Sciatic nerve (tissue), 2 donors: Measurements from ENCODE around the gene NFYC. TPM values are rescaled to one million over a fixed set of nuclear protein-coding genes. Genes with fewer than 3 reads are reported as not detected.

ENCODE experiments used
- ATAC-seq: fragments of 200-7000 bp; cut with Tn5 transposase; one replicate; pipeline ENCODE4 v1.9.1; 2020; ENCODE audit warnings: mild to moderate bottlenecking, moderate library complexity
- DNase-seq: peaks from one replicate; pipeline ENCODE4 v3.0.0-alpha.2; 2020; ENCODE audit warnings: low spot score
- intact Hi-C: fragments of 100-400 bp; cut with DNase I; formaldehyde crosslinking; loops from one replicate; pipeline ENCODE4 v1.14.2; 2022
- total RNA-seq: library from RNA; stranded (reverse); fragmentation: NEBNext Ultra II Directional; extraction: Animal tissue kit (Norgen Biotek cat#: 25700); gene quantifications from one replicate; pipeline ENCODE4 v1.2.1, GENCODE V29; 2021
- donor health status: DM: no; HTN: no; CAD: no.
- donor health status: DM: no; HTN: no; CAD: no.

NFYC gene
- total RNA-seq, 1 donor from 2014 or later, result 46.7 TPM

GRCh38 chr1:40786995-40787705 lies 95.6 kb downstream of the NFYC start:
- ATAC-seq (no peak), DNase-seq (no peak)
- intact Hi-C loops, result no loop called here

GRCh38 chr1:40787737-40788560 lies 96.4 kb downstream of the NFYC start:
- no peak for DNase-seq
- intact Hi-C loops, result no loop called here
- ATAC-seq, result no peak

- no peak for DNase-seq
- ATAC-seq, result no peak
- intact Hi-C loops, result no loop called here
These were observed 97.2 kb downstream of the NFYC start for GRCh38 chr1:40788561-40789341.

DNA sequence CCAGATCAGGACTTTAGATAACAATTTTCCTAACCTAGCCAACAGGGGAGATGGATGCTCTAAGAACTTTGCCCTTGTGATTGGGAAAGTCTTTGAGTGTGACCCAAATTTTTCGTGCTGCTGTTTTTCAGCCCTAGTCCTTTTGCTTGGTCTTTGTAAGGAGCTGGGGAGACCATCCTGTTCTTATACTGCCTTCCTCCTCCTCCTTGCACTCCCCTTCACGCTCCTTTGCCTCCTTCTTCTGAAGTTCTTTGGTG lies 97.8 kb downstream of the NFYC start:
- no peak for ATAC-seq
- intact Hi-C loops, result no loop called here

DNA sequence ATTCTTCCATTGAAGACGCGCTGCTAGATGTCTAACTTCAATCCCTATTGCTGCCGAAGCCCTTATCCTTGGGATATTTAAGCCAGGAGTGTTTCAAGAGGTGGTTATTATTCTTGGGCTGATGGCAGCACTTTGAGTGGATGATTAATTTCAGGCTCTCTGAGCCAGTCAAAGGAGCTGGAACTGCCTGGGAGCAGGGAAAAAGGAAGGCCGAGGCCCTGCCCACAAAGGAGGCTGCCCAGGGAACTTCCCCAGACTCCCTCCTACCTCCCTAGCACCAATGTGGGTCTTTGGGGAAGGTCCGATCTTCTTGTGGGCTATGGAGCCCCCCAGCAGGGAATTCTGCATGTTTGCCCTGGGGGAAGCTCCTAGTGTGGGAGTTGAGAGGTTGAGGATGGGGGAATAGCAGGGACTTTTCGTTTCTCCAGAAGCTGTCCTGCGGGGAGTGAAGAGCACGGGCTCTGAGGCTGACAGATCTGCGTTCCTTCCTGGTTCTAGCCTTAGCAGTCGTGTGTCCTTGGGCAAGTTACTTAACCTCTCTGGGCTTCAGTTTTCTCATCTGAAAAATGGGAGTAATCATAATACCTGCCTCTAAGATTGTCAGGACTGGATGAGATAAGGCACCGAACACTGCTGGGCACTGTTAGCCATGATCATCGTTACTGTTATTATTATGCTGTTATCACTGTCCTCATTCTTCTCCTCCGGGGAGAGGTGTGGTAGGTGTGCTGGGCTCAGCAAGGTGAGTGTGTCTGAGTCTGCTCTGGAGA lies 98.3 kb downstream of the NFYC start:
- intact Hi-C loops, result no loop called here
- ATAC-seq (no peak), DNase-seq (no peak)

More for the DNA sequence above, 97.8 kb downstream of the NFYC start:
- DNase-seq, result no peak

DNA sequence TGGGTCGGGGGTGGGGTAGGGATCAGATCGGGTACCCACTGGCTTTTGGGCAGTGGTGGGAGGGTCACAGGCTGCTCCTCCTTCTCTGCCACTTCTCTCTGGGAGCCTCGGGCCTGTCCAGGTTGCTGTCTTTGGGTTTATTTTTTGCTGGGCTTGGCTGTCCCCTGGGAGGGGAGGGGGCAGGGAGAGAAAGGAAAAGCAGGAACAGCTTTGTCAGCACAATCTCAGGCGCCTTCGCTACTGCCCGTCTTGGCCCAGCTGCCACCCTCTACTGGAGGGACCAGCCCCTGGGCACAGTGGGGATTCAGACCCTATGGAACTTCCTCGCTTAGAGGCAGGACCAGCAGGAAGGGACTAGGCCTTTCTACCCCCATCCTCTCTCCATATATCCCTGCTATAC lies 100.5 kb downstream of the NFYC start:
- no peak for DNase-seq
- ATAC-seq, result no peak
- intact Hi-C loops, result no loop called here

DNA sequence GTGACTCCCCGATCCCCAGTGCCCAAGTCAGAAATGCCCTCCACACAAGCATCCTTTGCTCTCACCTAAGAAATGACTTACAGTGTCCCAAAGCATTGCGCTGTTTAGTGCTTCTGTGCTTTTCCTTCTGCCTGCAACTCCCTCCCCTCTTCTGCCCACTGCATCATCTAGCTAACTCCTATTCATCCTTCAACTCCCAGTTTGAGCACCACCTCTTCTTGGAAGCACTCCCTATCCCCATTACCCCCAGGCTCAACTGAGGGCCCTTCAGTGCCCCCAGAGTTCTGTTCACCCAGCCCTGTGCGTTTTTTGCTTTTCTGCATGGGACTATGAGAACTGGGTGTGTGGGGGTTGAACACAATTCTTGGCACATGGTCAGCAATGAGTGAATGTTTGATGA lies 102.1 kb downstream of the NFYC start:
- no peak for DNase-seq
- ATAC-seq, result no peak
- intact Hi-C loops, result no loop called here

GRCh38 chr1:40794048-40794447 lies 102.5 kb downstream of the NFYC start:
- intact Hi-C loops, result no loop called here
- ATAC-seq (no peak), DNase-seq (no peak)

DNA sequence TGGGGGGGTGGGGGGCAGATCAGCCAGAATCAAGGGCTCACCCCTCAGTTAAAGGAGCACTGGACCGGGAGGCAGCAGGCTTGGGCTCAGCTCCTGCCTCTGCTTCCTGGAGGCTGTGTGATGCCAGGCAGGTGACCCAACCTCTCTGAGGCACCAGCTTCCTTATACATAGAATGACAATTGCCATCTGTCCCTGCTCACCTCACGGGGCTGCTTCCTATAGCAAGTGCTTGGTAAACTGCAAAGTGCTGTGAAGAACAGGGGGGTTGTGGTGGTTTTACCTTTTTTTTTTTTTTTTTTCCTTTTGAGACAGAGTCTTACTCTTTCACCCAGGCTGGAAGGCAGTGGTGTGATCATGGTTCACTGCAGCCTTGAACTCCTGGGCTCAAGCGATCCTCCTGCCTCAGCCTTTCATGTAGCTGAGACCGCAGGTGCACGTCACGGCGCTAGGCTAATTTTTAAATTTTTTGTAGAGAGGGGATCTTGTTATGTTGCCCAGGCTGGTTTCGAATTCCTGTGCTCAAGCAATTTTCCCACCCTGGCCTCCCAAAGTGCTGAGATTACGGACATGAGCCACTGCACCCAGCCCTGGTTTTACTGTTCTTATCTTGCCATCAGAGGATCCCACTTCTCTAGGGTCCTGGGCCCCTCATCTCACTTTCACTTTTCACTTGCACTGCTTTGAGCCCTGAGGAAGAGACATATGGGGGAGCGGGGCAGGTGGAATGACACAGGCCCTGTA lies 103.6 kb downstream of the NFYC start:
- intact Hi-C loops, result no loop called here
- ATAC-seq, result no peak

GRCh38 chr1:40795811-40796586 lies 104.5 kb downstream of the NFYC start:
- DNase-seq, result no peak
- intact Hi-C loops, result no loop called here

More for the DNA sequence above, 103.6 kb downstream of the NFYC start:
- DNase-seq, result no peak

DNA sequence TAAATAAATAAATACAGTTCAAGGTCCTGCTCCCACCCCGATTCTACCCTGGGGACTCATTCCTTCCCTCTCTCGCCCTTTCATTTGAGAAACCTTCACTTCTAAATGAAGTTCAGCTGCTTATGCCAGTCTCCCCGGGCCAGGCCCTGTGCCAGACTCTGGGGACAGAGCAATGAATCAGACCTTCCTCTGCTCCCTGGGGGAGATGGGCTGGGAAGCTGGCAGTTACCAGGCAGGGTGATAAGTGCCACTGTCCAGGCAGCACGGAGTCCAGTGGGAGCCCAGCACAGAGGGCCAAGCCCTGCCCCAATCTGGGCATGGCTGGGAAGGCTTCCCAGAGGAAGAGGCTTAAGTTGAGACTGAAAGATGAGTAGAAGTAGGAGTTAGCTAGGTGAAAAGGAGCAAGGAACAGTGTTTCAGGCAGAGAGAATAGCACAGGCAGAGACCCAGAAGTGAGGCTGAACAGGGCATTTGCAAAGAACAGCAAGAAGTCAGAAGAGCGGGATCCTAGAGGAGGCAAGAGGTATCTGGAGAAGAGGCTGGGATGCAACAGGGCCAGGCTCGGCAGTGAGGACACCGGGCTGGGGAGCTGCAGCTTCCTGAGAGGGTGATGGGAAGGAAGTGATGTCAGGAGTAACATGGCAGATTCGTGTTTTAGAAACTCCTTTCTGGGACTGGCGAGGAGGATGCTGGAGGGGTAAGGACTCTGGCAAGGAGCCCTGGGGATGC lies 105.6 kb downstream of the NFYC start:
- ATAC-seq (no peak), DNase-seq (no peak)
- intact Hi-C loops, result no loop called here

More at GRCh38 chr1:40795811-40796586, 104.5 kb downstream of the NFYC start:
- ATAC-seq, result no peak

GRCh38 chr1:40797668-40798010 lies 106.1 kb downstream of the NFYC start:
- intact Hi-C loops, result no loop called here
- DNase-seq (no peak), ATAC-seq (no peak)

DNA sequence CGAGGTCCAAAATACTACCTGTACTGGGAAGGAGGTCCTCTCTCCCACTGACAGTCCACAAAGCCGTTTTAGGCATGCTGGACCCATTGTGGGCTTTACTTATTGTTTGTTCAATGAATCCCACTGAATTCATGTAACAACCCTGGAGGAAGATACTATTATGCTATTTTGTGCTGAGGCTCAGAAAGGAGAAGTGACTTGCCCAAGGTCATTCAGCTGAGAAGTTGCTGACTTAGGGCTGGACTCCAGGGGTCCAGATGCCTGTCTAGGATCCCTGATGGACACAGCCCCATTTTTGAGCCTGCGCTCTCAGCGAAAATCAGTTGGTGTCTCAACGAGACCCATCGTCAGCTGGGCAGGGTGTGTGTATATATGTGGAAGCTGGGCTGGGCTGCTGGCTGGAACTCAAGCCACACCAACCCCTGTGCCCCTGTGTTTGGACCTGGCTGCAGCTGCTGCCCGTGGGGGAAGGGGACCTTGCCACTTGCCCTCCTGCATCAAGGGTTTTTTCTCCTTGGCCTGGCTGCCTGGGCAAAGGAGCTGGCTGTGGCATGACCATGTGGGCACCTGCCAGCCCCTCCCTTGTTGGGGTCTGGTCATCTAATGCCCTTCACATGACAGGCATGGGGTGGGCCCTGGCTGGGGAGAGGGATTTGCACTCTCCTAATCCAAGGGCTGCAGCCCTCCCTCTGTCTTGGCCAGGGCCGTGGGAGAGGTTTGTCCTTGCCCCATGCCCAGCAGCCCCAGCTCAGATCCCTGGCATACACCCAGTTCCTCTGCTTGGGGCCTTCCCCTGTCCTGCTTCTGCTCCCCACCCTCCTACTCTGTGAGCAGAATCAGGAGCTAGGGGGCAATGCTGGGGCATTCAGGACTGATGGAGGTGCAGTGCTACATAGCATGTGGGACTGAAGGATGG lies 107.1 kb downstream of the NFYC start:
- DNase-seq (no peak), ATAC-seq (no peak)
- intact Hi-C loops, result no loop called here

GRCh38 chr1:40799351-40799867 lies 107.9 kb downstream of the NFYC start:
- ATAC-seq (no peak), DNase-seq (peak; percentile 73)
- intact Hi-C loops, result no loop called here

DNA sequence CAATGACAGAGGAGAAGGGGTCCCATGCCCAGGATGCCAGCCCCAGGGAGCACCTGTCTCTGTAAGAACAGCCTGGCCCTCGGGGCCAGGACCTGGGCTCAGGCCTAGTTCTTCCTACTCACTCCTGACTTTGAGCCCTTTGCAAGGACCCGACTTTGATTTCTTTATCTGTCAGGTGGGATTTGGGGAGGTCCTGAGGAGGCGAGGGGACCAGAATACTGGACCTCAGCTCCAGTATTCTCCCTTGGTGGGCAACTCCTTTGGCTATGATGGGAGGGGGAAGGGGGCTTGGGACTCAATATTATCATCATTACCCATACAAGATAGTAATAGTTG lies 110.2 kb downstream of the NFYC start:
- DNase-seq (no peak), ATAC-seq (no peak)
- intact Hi-C loops, result no loop called here

DNA sequence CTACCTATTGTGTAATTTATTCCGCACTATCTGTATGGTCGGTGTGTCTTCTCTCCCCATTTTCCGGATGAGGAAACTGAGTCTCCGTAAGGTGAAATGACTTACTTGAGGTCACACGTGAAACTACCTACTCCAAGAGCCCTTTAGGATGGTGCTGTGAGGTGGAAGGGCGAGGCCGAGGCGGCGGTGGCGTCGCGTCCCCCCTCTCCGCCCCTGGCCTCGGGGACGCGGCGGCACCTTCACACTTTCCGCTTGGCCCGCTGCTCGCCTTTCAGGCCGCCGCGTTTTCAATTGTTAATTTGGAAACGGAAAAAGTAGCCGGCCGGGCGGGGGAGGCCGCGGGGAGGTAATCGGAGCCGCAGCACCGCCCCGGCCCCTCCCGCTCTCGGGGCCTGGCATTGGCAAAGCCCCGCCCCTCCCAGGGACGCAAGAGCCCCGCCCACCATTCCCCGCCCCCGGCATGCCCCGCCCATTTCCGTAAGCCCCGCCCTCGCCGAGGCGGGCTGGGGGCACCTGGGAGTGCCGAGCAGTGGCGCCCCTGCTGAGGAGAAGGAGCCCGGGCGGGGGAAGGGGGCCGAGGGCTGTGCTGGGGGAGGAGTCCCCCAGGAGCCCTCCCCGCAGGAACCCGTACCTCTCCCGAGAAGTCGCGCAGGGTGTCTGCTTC lies 110.7 kb downstream of the NFYC start:
- peak; percentile 90 for DNase-seq
- peak; percentile 92 for ATAC-seq
- intact Hi-C loops, result no loop called here
